Esophagus muscularis mucosa (tissue), 3 donors: Measurements from ENCODE around the gene SAMD4B.
"Not testable (repeated sequence)": the region's sequence is repeated elsewhere in the genome, so short reads cannot be mapped to it uniquely, and the experiment has no call there.

Experiments
- CTCF ChIP-seq, 3 experiments: fragments of 200-600 bp in 2 of 3; fragments of 450-650 bp in 1 of 3; sonication (generic) in 2 of 3; IDR thresholded peaks; one replicate each; pipeline ENCODE4 v1.5.1; 2017 to 2019; ENCODE audit warnings: antibody characterized with exemption in 3 of 3, mild to moderate bottlenecking in 2 of 3, moderate library complexity in 1 of 3
- POLR2A ChIP-seq: fragments of 450-650 bp; IDR thresholded peaks from one replicate; pipeline ENCODE4 v1.6.1; 2017; ENCODE audit warnings: antibody characterized with exemption, moderate library complexity, mild to moderate bottlenecking, low read depth
- POLR2AphosphoS5 ChIP-seq, 2 donors: sonication (generic); formaldehyde crosslinking; IDR thresholded peaks; one replicate each; pipeline ENCODE4 v1.6.1; 2017; ENCODE audit warnings: antibody characterized with exemption in 2 of 2

GRCh38 chr19:39309305-39309670 lies 32.9 kb upstream of the SAMD4B start:
- not testable (repeated sequence) for TF ChIP-seq CTCF (IDR thresholded peaks at IDR 0.05); POLR2A; POLR2AphosphoS5 (IDR thresholded peaks at IDR 0.05)
